AG08396 (cell line): ENCODE results near the gene P2RY14.
"Not testable (repeated sequence)": the region's sequence is repeated elsewhere in the genome, so short reads cannot be mapped to it uniquely, and the experiment has no call there.

Experiments used
- DNase-seq: peaks from one replicate; pipeline ENCODE4 v3.0.0; 2012; ENCODE audit warnings: low spot score, mixed read lengths

P2RY14 gene

GRCh38 chr3:151259664-151260063, 18.7 kb downstream of the P2RY14 start:
- no peak for DNase-seq

GRCh38 chr3:151256749-151257148, 21.6 kb downstream of the P2RY14 start:
- DNase-seq: no peak

DNA sequence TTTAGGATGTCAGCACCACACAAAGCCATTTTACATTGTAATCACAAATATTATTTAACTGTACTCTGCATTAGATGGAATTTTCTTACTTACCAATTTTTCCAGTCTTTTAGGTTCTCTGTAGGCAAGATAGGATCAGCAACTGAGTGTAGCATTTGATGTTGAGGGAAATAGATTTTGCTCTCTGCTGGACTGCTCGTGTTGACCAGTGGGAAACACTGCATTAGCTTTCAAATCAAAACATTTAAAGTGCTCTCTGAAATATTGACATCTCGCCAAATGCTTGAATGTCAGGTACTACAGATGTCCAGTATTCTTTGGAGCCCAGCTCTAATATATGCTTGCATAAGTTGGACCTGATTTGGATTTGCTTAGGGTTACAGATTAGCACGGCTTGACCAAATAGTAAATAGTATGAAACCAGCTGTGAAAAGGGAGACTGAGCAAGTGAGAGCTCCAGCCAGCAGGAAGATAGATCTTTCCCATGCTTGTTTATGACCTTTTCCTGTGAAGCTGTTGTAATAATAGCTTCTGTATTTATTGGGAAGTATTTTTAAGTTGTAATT, 29.5 kb downstream of the P2RY14 start:
- DNase-seq: no peak

- not testable (repeated sequence) for DNase-seq
These were observed 36.3 kb downstream of the P2RY14 start for GRCh38 chr3:151242006-151242405.

- DNase-seq: no peak
These were observed 41.6 kb downstream of the P2RY14 start for GRCh38 chr3:151236736-151237135.

GRCh38 chr3:151236316-151236715, 42.0 kb downstream of the P2RY14 start:
- DNase-seq: no peak

DNA sequence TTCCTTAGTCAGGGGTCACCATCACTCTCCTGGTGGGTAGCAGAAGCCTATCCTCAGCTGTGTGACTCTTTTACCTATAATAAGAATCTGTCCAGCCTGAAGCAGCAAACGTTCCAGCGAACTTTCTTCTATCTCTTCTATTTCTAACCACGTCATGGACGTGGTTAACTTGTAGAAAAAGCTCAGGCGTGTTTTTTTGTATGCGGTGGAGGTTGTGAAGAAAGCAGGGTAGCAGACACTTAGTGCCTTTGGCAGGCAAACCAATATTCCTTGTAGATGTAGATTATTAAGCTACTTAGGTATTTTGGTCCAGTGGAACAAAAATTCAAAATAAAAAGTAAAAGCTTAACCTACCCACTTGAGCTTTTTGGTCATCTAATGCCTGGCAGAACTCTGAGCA, 43.5 kb downstream of the P2RY14 start:
- DNase-seq: no peak

DNA sequence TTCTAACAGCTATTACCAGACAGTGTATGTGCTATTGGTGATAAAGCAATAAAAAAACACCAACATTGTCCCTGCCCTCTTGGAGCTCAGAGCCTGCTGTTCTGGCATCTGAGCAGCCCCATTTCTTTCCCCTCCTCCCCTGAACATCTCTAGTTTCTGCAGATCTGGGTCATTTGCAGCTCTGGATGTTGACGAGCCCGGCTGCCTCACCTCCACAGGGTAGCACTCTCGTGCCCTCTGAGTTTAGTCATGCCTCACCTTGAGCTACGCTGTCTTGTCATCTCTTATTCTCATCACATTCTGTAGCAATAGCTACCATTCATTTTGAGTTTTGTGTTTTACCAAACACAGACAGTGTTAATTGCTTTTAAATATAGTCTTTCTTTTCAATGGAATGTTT, 45.4 kb downstream of the P2RY14 start:
- no peak for DNase-seq

GRCh38 chr3:151232403-151232802, 45.9 kb downstream of the P2RY14 start:
- not testable (repeated sequence) for DNase-seq

DNA sequence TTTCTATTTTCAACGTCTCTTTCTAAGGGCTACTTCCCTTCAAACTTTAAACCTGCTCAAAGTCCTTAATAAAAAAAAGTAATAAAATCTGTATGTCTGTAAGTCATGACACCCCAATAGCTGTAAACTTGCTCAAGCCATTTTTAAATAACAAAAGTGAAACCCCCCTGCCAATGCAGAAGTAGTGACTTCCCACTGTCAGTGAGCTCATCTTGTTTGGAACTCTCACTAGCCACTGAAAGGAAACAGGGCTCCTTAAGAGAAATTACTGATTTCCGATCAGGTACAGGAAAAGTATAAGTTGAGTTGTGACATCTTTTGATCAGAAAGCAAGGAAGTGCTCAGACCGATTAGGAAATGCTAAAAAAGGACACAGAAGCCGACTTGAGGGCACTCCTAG, 47.7 kb downstream of the P2RY14 start:
- DNase-seq: no peak

GRCh38 chr3:151228666-151229040, 49.7 kb downstream of the P2RY14 start:
- DNase-seq: peak; percentile 16

DNA sequence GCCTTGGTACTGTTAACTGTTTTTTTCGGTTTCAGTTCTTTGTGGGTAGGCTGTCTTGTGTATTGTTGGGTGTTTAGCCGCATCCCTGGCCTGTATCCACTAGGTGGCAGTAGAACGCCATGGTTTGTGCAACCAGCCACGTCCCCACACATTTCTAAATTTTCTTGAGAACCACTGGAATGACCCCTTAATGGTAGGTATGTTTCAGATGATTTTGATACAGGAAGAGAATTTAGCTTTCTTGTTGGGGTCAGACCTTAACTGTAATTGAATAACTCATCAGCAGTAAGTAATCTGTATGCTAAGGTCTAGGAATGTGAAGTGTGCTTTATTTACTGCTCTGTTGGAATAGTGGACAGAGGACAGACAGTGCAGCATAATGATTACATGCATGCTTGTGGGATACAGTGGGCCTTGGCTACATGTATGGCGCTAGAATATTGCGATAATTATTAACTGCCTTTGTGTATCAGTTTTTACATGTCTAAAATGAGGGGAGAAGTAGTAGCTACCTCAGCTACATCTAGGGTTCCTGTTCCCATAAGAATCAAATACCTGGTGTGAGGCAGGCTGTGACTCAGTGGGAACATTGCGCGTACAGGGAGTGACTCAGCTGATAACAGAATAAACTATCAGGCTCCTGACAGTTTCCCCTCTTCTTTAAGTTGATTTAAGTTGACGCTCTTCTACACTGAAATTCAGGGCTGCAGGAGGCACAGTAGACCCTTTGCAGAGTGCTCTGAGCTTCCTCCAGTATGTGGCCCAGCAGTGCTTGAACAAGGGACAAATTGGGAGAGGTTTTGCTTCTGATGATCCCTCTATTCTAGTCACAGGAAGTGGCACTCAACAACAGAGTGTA, 50.3 kb downstream of the P2RY14 start:
- peak; percentile 76 for DNase-seq

GRCh38 chr3:151227266-151227806, 51.0 kb downstream of the P2RY14 start:
- DNase-seq: no peak

- DNase-seq: no peak
These were observed 51.5 kb downstream of the P2RY14 start for GRCh38 chr3:151226825-151227224.

GRCh38 chr3:151226088-151226563, 52.2 kb downstream of the P2RY14 start:
- peak; percentile 9 for DNase-seq

- DNase-seq: no peak
These were observed 53.0 kb downstream of the P2RY14 start for GRCh38 chr3:151225040-151225975.

DNA sequence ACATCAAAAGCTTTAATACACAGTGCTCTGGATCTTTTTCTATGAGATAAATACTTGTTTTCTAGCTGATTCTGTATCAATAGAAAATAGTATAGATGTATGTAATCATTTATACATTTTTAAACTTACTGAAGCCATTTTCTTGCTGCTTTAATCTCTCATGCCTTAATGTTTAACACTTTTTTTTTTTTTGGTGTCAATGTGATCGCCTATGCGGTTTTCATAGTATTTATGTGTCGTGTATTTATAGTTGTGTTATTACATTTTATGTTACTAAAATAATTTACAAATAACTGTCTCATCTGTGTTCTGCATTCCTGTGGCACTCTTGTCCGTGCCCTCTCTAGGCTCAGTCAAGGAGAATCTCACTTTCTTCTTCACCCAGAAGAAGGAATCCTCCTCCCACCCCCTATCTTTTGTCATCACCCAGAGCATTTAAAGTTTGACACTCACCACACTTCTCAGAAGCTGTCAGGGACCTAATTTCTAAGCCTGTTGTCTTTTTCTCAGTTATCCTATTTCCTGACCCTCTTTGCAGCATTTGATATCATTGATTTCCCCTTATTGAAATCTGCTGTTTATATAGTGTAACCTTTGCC, 54.0 kb downstream of the P2RY14 start:
- DNase-seq: no peak

GRCh38 chr3:151219056-151219455, 59.3 kb downstream of the P2RY14 start:
- peak; percentile 27 for DNase-seq

- DNase-seq: no peak
These were observed 60.2 kb downstream of the P2RY14 start for GRCh38 chr3:151218136-151218535.

DNA sequence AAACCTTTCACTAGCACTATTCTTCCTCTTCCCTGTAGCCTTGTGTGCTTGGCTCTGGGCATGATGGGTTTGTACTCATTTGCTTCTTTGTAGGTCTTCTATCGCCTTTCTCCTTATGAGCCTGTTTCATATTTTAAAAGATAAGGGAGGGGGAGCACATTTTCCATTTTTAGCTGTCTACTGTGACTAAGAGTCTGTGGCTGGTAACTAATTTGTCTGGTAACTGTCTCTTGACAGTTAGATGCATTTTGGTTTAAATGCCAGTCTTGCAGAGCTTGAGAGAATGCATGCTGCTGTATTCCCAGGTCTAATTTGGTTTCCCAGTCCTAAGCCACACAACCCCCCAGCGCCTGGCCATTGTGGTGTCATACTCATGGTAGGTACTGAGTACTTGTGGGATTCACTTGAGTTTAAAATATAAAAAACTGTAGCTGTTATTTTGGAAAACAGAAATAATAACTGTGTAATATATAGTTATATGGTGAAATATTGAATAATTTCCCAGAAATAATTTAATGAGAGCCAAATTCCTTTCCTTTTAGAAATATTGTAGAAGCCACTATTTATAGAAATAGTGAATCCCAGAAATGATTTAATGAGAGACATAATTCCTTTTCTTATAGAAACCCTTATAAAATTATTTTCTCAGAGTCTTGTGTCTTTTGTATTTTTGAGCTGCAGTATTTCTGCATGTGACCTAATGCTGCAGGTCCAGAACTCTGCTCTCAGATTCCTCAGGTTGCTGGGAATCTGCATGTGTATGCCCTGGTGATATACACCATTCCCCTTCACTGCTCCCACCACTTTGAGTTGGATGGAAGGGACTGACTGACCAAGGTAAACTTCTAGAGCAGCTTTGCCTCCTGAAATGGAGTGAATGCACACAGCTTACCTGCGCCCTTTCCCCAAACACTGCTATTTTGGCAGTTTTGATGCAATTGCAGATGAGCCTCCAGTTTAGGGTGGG, 61.4 kb downstream of the P2RY14 start:
- no peak for DNase-seq

DNA sequence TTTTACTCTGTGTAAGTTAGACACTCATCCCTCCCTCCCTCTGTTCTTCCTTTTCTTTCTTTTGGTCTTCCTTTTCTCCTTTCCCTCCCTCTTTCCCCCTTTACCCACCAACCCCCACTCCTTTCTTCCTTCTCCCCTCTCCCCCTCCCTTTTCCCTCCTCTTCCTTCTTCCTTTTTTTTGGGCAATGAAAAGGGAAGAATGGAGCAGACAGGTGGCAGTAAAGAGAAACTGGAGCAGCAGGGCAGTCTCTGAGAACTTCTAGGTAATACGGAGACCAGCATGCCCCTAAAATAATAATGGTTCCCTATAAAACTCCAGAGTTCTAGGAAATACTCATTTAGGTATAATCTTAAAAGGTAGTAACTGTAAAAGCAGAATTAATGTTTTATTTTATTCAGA, 63.9 kb downstream of the P2RY14 start:
- DNase-seq: no peak
